ENCODE measurements around the gene RNF213.
"Not testable (repeated sequence)": the region's sequence is repeated elsewhere in the genome, so short reads cannot be mapped to it uniquely, and the experiment has no call there.

Gene RNF213

GRCh38 chr17:80257716-80258213 is 2.9 kb upstream of the RNF213 start:
- no peak for TF ChIP-seq CTCF (conservative IDR thresholded peaks at IDR 0.05; ENCODE audit: control insufficient read depth, insufficient read depth, low read depth, low read length)
- H3K4me3 ChIP-seq (ENCODE audit: control insufficient read depth, low read depth, low read length) = no peak overlapping the region
- DNase-seq (ENCODE audit: low read depth) = no peak

- not testable (repeated sequence) for DNase-seq (ENCODE audit: low read depth); H3K4me3 ChIP-seq (ENCODE audit: control insufficient read depth, low read depth, low read length)
Observed at GRCh38 chr17:80258296-80258695, 2.4 kb upstream of the RNF213 start.

- TF ChIP-seq CTCF (conservative IDR thresholded peaks at IDR 0.05; ENCODE audit: control insufficient read depth, insufficient read depth, low read depth, low read length) = no peak
- H3K4me3 ChIP-seq (ENCODE audit: control insufficient read depth, low read depth, low read length) = peak overlapping the region; percentile 42
- DNase-seq (ENCODE audit: low read depth) = no peak
Observed at GRCh38 chr17:80259457-80260068, 1.1 kb upstream of the RNF213 start.

- TF ChIP-seq CTCF (conservative IDR thresholded peaks at IDR 0.05; ENCODE audit: control insufficient read depth, insufficient read depth, low read depth, low read length) = no peak
- peak; percentile 43 for DNase-seq (ENCODE audit: low read depth)
- peak overlapping the region; percentile 42 for H3K4me3 ChIP-seq (ENCODE audit: control insufficient read depth, low read depth, low read length)
Observed at GRCh38 chr17:80260069-80260535, 550 bp upstream of the RNF213 start.

GRCh38 chr17:80261159-80261894 is 675 bp downstream of the RNF213 start:
- H3K4me3 ChIP-seq (ENCODE audit: control insufficient read depth, low read depth, low read length) = peak overlapping the region; percentile 82
- peak; percentile 54 for DNase-seq (ENCODE audit: low read depth)
- TF ChIP-seq CTCF (conservative IDR thresholded peaks at IDR 0.05; ENCODE audit: control insufficient read depth, insufficient read depth, low read depth, low read length) = no peak

GRCh38 chr17:80261895-80262279 is 1.2 kb downstream of the RNF213 start:
- DNase-seq (ENCODE audit: low read depth) = no peak
- peak overlapping the region; percentile 82 for H3K4me3 ChIP-seq (ENCODE audit: control insufficient read depth, low read depth, low read length)
- TF ChIP-seq CTCF (conservative IDR thresholded peaks at IDR 0.05; ENCODE audit: control insufficient read depth, insufficient read depth, low read depth, low read length) = no peak

- TF ChIP-seq CTCF (conservative IDR thresholded peaks at IDR 0.05; ENCODE audit: control insufficient read depth, insufficient read depth, low read depth, low read length) = no peak
- H3K4me3 ChIP-seq (ENCODE audit: control insufficient read depth, low read depth, low read length) = peak overlapping the region; percentile 82
- DNase-seq (ENCODE audit: low read depth) = no peak
Observed at GRCh38 chr17:80262291-80262690, 1.6 kb downstream of the RNF213 start.
